Measurements from ENCODE around the gene MAP3K20.

- TF ChIP-seq POLR2A (IDR thresholded peaks at IDR 0.05) (no peak), POLR2AphosphoS5 (IDR thresholded peaks at IDR 0.05) (no peak), CTCF (IDR thresholded peaks at IDR 0.05 in 8 of 11, conservative IDR thresholded peaks at IDR 0.05 in 3 of 11) (no peak)
These were observed 229.7 kb downstream of the MAP3K20 start for GRCh38 chr2:173305303-173305702.
